ENCODE measurements around the gene CLCNKA.

DNA sequence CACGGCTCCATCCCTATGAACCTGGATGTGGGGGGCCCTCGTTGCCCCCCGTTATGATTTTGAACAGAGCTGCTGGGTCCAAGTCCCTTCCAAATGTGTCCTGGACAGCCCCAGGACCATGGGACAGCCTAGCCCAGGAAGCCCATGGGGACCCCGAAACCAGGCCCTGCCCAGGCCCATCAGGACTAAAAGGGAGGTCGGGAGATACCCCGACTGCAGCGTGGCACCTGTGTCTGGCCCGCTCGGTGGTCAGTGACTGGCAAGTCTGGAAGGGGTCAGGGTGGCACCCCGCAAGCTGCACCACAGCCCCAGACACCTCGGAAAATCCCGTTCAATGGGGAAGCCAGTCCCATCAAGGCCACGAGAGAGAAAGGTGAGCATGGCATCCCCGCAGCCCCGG lies 28.2 kb upstream of the CLCNKA start:
- TF ChIP-seq CTCF (conservative IDR thresholded peaks at IDR 0.05; ENCODE audit: low read length) = no peak
- TF ChIP-seq EZH2phosphoT487 (IDR thresholded peaks at IDR 0.05; ENCODE audit: borderline replicate concordance, low read depth, low read length) = no peak
